ENCODE data around the gene DUSP7. TPM values are rescaled to one million over a fixed set of nuclear protein-coding genes. Genes with fewer than 3 reads are reported as not detected.
A peak's percentile ranks its signal among the peaks of the same experiment; 100 is the strongest.

The DUSP7 gene
- total RNA-seq, 1 experiment from 2014 or later, result 16.6 TPM

DNA sequence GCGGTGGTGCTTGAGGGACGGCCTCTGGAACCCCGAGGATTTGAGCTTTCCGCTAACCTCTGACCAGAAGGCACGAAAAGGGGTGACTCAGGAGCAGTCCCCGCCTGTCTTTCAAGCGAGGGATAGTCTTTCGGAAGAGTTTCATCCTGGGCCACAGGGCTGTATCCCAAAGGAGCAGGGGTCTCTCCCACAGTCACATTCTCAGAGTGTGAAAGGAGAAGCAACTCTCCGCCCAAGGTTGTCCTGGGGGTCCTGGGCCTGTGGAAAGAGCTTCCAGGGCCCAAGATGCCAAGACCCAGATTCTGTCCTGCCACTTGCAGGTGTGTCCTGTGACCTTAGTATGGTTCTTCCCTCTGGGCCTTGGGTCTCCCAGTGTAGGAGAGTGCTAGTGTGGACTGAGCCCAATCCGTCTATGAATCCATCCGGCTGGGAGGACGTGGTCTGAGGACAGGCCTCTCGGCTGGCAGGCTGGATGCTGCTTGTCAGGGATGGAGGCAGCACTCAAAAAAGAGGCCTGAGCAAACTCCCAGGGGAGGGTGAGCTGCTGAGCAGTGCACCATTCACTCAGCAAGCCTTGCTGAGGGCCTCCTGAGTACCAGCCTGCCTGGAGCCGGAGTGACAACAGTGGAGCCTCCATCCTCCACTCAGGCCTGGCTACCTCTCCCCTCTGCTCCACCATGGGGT is 1.6 kb upstream of the DUSP7 start (continued):
- TF ChIP-seq, protein P1, sequence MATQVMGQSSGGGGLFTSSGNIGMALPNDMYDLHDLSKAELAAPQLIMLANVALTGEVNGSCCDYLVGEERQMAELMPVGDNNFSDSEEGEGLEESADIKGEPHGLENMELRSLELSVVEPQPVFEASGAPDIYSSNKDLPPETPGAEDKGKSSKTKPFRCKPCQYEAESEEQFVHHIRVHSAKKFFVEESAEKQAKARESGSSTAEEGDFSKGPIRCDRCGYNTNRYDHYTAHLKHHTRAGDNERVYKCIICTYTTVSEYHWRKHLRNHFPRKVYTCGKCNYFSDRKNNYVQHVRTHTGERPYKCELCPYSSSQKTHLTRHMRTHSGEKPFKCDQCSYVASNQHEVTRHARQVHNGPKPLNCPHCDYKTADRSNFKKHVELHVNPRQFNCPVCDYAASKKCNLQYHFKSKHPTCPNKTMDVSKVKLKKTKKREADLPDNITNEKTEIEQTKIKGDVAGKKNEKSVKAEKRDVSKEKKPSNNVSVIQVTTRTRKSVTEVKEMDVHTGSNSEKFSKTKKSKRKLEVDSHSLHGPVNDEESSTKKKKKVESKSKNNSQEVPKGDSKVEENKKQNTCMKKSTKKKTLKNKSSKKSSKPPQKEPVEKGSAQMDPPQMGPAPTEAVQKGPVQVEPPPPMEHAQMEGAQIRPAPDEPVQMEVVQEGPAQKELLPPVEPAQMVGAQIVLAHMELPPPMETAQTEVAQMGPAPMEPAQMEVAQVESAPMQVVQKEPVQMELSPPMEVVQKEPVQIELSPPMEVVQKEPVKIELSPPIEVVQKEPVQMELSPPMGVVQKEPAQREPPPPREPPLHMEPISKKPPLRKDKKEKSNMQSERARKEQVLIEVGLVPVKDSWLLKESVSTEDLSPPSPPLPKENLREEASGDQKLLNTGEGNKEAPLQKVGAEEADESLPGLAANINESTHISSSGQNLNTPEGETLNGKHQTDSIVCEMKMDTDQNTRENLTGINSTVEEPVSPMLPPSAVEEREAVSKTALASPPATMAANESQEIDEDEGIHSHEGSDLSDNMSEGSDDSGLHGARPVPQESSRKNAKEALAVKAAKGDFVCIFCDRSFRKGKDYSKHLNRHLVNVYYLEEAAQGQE (IDR thresholded peaks at IDR 0.05; ENCODE audit: low read depth), result no peak
- TF ChIP-seq SP1 (IDR thresholded peaks at IDR 0.05; ENCODE audit: low read depth), result no peak

DNA sequence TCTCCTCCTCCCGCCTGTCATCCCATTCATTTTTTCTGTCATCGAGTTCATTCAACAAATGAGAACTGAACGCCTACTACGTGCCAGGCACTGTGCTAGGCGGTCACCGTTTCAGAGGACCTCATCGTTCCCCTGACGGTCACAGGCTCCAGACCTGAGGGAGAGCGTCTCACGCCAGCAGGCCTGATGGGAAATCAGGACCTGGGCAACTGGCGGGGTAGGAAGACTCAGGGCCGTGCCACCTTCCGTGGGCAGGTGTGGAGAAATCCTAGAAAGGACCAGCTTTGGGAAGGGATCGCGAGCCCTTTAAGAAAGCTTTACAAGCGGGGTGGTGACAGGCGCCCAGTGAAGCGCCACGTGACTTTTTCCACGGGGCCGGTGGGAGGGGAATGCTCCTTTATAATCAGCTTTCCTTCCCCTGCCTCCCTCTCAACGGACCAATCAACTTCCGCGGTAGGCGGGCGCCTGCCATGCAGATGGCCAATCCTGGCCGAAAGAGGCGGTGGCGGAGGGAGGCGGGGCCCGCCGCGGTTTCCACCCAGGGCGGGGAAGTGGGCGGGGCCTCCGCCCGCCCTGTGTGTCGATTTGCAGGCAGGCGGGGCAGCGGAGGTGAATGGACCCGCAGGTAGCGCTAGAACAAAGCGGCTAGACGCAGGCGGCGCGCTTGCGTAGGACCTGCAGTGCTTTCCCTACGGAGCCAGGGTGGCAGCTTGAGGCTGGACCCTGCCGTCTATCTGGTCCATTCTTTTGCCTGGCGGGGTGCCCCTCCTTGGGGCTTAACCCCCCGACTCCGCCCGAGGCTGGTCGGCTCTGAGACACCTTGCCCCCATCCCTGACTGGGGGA is 819 bp upstream of the DUSP7 start:
- no TSS peak for BruUV-seq (replicated peaks)
- Histone ChIP-seq H3K27me3 (ENCODE audit: insufficient read depth, low read length) (no peaks in the 10 kb centered on the region), H3K36me3 (ENCODE audit: control insufficient read depth in 1 of 2, insufficient read depth in 2 of 2, low read length in 2 of 2) (peaks cover 3 to 18% of the 10 kb centered on the region in 2 experiments; a peak in 2 of 4 replicates), H3K9me3 (ENCODE audit: control insufficient read depth in 1 of 2, insufficient read depth in 1 of 2, low read depth in 1 of 2, low read length in 2 of 2) (no peaks in the 10 kb centered on the region), H2AFZ (ENCODE audit: low read depth, low read length, poor library complexity, severe bottlenecking) (no peak overlapping the region), H3K4me2 (ENCODE audit: low read length) (peak overlapping the region; percentile 100), H3K9ac (ENCODE audit: low read length) (peak overlapping the region; percentile 68), H3K4me3 (replicated peaks in 1 of 2; ENCODE audit: low read depth in 1 of 2, low read length in 2 of 2) (peak overlapping the region; percentile 56 to 61), H3K79me2 (ENCODE audit: insufficient read depth, low read length) (peaks cover 37% of the 10 kb centered on the region), H3K4me1 (ENCODE audit: control insufficient read depth in 1 of 2, insufficient read depth in 2 of 2, low read length in 2 of 2) (peaks cover 26 to 47% of the 10 kb centered on the region in 2 experiments), H3K27ac (ENCODE audit: low read depth, low read length) (peak overlapping the region; percentile 83), H4K20me1 (ENCODE audit: insufficient read depth) (no peaks in the 10 kb centered on the region), H3K9me2 (ENCODE audit: insufficient read depth) (no peaks in the 10 kb centered on the region)
- RAD21 ChIA-PET (ENCODE audit: low non-redundant PET in 1 of 2, low total read pairs in 2 of 2, uncharacterized antibody in 2 of 2, unreplicated experiment in 2 of 2), result interaction anchor here (0.5 to 1.1 kb wide), 4 partner anchors 8 to 117 kb away, joined by 3 to 4 read pairs (median 3); partner anchors contain the start of gene POC1A (in 1 of the 2)
- CTCF ChIA-PET, result interaction anchor here (0.8 to 1.9 kb wide), 9 partner anchors 13 to 1811 kb away, joined by 3 to 6 read pairs (median 3); partner anchors contain the start of gene ABHD14B
- POLR2A ChIA-PET, result interaction anchor here (0.5 to 2.0 kb wide), 9 partner anchors 9 to 557 kb away, joined by 3 to 10 read pairs (median 5); partner anchors contain the start of genes POC1A, RPL29 and UQCC5
- intact Hi-C loops (cut with micrococcal nuclease), result loop anchor here (1.0 to 2.0 kb wide), 3 partner anchors 56 to 115 kb away; partner anchors contain the start of genes PARP3 and POC1A
- TF ChIP-seq RAD21 (IDR thresholded peaks at IDR 0.05; ENCODE audit: low read depth) (no peak), TCF7L2 (IDR thresholded peaks at IDR 0.05; ENCODE audit: borderline replicate concordance, extremely low read depth, insufficient read depth, insufficient read length) (peak; percentile 82), POLR2AphosphoS5 (IDR thresholded peaks at IDR 0.05; ENCODE audit: low read depth, low read length) (peak; percentile 69)
- ATAC-seq (peak; percentile 84), DNase-seq (ENCODE audit: low read depth, low spot score) (peak; percentile 97)

Measured in HCT116 (cell line).